ENCODE results near the gene CIBAR2.

The CIBAR2 gene

DNA sequence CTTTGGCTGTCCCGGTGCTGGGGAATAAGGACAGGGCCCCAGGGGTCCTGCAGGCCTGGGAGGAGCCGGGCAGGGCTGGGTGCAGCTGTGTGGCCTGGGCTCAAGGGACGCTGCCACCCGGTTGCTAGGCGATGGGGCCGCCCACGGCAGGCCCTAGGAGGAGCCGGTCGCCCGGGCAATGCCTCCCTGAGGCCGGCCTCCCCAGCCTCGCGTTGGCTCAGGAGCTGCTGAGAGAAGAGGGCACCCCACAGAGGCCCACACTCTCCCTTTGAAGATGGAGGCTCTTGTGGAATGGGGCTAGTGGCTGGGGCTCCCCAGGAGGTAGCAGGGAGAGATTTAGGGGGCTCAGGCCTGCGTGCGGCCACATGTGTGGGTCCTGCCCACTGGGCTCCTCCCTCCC lies at the start of gene CIBAR2:
CIBAR2 (minus strand) TSS at position 109 of the 400 bp plus-strand sequence. CDS start 120 bp downstream, outside the sequence.
- no peak for DNase-seq (ENCODE audit: low read depth)

DNA sequence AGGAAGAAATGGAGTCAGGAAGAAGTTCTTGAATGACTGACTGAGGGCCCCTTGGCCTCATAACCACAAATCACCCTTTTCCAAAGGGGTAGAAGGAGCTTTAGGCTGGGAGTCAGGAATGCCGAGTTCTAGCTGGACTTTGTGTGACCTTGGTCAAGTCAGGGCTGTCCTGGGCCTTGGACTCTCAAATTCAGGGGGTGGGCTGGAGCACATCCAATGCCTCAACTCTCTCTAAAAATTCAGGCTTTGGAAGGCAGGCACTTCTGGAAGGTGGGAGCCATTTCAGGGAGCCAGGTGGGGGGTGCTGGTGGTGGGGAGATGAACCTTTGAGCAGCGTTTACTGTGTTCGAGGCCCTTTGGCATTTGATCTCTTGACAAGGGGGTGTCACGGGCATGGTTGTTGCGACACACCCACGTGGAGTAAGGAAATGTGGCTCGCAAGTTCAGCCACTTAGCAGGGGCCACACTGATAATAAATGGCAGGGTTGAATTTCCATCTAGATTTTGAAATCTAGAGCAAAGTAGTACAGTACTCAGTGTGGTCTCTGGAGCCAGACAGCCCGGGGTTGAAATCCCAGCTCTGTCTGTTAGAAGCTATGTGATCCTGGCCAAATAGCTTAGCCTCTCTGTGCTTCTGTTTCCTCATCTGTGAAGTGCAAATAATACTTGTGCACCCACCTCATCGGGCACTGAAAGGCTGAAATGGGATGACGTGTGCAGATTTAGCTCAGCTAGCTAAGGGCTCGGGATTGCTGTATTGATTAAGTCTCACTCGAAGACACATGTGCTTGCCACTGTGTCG lies 47.1 kb upstream of the CIBAR2 start:
- DNase-seq (ENCODE audit: low read depth), result no peak

DNA sequence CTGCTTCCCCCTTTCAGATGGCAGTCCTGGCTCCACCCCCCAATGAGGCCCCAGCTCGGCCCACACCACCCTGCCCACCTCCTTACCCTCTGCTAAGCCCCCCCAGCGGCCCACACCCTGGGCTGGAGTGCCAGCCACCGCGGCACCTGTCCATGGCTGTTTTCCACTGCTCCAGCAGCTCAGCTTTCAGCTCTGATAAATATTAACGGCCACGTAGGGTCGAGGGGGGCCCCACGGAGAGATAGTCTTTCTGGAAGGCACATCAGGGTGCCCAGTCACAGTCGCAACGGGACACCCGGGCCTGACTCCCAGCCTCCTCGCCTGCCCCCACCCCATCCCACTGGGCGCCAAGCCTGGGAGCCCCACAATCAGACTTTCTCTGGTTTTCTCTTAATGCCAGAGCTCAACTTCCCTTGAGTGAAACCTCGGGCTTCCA lies 46.5 kb upstream of the CIBAR2 start:
- DNase-seq (ENCODE audit: low read depth), result no peak

DNA sequence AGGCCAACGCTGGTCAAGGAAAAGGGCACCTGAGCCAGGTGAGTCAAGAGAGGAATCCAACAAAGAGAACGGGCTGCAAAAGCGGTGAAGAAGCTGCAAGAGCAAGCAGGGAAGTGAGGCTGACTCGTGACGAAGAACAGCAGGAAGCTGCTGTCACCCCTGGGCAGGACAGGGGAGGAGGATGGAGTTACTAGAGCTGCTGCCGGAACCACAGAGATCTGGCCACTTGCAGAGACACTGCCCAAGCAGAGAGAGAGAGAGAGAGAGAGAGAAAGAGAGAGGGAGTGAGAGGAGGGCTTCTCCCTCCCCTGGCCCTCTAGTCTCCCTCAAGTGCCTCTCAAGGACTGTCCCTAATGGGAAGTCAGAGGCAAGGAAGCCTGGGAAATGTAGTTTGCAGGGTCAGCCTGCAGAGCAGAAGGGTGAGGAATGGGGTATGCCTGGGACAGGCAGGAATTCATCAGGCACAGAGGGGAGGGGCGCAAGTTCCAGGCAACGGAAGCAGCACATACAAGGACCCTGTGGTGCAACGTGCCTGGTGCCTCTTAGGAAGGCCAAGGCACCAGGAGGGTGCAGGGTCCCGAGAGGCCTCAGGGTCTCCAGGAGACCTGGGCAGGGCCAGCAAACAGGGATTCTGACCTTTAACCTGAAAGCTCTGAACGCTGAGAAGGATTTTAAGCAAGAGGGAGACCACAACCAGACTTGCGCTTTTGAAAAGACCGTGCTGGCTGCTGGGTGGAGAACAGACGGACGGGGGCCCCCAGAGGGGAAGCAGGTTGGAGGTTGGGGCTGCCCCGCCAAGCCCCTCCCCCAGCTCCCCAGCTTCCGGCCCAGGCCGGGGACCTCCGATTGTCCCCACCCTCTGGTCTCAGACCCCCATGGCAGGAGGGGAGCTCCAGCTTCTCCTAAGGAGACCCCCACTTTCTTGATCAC lies 45.8 kb upstream of the CIBAR2 start:
- peak; percentile 62 for DNase-seq (ENCODE audit: low read depth)

DNA sequence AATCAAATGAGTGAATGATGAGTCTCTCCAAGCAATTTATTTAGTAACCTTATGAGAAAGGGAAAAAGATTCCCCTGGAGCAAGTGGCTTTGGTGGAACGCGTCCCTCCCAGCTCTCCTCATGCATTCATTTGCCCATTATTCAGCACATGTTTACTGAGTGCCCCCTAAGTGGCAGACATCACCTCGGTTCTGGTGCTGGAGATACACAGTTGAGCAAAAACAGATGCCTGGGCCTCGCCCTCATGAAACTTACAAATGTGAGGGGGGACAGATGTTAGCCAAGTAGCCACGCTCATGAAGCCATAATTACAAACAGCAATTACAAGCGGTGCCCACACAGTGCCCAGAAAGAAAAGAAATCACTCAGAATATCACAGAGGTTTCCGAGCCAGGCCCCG lies 45.1 kb upstream of the CIBAR2 start:
- no peak for DNase-seq (ENCODE audit: low read depth)

DNA sequence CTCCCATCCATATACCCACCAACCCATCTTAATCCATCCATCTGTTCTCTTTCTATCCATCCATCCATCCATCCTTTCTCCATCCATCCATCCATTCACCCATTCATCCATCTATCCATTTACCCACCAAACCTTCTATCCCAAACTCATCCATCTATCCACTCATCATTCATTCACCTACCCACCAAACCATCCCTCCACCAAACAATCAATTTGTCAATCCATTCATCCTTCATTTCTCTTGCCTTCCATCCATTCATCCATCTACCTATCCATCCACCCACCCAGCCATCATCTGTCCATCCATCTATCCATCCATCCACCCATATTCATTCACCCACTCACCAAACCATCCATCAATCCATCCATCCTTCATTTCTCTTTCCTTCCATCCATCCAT lies 44.6 kb upstream of the CIBAR2 start:
- no peak for DNase-seq (ENCODE audit: low read depth)

DNA sequence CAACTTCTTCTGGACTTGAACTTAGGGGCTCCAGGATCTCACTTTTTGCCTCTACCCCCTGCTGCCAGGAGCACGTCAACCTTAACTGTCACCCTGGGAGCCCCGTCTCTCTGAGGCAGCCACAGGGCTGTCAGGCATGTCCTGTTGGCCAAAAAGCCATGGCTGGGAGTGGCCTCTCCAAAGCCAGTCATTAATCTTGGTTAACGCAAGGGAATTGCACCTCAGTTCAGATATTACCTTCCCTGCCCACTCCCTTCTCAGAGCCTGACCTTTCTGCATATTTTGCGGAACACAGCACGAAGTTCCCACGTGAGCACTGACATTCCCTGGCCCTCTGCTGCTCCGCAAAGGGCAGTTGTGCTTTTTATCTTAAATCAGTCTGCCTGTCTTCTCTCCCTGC lies 44.2 kb upstream of the CIBAR2 start:
- no peak for DNase-seq (ENCODE audit: low read depth)

DNA sequence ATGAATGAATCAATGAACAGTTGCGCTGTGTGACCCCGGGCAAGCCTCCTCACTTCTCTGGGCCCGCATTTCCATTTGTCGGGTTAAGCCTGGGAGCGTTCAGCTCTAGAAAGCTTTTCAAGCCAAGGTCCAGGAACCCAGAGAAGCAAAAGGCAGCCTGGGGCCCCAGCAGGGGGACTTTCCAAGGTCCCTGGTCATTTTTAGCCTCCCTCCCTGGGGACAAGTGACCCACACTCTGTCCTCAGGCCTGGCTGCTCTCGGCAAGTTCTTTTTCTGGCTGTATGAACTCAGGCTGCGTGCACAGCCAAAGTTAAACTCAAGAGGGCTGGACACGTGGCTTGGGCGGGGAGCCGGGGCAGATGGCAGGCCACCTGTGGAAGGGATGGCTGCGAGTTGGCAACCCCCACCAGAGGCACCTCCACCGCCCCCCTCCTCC lies 41.4 kb upstream of the CIBAR2 start:
- DNase-seq (ENCODE audit: low read depth), result no peak

DNA sequence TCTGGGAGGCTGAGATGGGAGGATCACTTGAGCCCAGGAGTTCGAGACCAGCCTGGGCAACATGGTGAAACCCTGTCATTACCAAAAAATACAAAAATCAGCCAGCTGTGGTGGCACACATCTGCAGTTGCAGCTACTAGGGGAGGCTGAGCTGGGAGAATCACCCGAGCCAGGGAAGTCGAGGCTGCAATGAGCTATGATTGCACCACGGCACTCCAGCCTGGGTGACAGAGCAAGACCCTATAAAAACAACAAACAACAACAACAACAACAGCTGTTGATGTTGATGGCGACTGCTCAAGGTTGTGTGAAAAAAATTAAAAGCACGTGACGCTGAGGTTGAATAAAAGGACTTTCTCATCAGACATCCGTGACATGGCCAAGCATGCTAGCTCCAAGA lies 40.8 kb upstream of the CIBAR2 start:
- no peak for DNase-seq (ENCODE audit: low read depth)

DNA sequence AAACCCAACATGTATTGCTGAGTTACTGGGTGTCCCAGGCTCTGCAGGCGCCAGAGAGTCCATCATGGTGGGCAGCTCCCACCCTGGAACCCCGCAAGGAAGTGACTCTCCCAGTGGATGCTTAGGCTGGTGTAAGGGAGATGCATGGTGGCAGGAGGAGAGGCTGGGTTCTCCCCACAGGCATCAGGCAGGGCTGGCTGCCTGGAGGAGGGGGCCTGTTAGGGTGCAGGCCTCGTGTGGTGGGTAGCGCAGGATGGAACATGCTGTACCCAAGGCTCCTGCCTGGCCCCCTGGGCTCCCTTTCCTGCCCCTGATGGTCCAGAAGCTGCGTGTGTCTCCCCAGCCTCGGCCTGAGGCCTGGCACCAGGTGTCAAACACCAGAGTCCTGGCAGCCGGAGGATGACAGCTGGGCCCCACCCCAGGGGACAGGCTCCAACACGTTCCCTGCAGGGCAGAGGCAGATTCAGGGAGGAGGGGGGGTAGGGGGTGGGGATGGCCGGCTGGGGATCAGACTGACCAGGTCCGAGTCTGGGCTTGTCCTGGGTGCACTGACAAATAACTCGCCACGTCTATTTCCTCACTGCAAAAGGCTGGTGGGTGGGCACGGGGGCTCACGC lies 40.2 kb upstream of the CIBAR2 start:
- no peak for DNase-seq (ENCODE audit: low read depth)

DNA sequence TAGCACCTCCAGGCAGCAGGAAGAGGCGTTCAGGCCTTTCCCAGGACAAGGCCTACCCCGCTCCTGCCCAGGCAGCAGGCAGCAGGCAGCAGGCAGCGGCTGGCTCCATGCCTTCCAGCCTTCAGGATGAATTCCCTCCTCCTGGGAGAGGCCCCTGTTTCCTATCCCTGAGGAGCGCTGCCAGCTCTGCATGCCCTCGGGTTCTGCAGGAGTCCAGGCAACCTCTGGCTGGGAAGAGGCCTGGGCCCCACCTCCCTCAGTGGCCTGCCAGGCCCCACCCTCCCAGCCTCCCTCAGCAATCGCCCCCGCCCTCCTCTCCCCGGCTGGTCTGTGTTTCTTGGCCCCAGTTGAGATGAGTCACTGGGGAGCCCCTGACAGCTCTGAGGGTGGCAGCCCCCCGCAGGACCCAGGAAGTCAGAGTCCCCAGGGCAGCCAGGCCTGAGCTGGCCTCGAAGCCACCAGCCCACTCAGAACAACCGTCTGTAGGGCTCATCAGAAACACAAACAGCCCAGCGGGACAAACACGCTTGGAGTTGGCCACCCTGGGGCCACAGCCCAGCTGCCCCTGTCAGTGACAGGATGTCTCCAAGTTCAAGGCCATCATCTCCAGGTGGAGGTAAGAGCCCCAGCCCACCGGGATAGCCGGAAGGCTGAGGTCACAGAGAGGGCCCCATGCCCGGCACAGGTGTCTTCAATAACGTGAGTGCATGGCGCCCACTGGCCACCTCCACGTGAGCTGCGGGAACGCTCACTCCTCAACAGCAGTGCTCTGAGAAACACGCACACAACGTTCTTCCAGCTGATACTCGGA lies 39.5 kb upstream of the CIBAR2 start:
- peak; percentile 96 for DNase-seq (ENCODE audit: low read depth)

DNA sequence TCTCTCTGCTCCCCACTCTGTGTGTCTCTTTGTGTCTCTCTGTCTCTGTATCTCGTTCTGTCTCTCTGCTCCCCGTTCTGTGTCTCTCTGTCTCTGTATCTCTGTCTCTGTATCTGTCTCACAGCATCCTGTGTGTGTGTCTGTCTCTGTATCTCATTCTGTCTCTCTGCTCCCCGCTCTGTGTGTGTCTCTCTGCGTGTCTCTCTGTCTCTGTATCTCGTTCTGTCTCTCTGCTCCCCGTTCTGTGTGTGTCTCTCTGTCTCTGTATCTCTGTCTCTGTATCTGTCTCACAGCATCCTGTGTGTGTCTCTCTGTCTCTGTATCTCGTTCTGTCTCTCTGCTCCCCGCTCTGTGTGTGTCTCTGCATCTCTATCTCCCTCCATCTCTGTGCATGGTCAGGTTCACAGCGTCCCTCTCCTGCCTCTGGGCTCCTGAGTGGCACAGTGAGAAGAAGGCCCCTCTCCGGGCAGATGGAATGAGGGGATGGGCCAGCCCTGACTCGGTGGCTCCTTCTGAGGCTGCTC lies 38.9 kb upstream of the CIBAR2 start:
- no peak for DNase-seq (ENCODE audit: low read depth)

DNA sequence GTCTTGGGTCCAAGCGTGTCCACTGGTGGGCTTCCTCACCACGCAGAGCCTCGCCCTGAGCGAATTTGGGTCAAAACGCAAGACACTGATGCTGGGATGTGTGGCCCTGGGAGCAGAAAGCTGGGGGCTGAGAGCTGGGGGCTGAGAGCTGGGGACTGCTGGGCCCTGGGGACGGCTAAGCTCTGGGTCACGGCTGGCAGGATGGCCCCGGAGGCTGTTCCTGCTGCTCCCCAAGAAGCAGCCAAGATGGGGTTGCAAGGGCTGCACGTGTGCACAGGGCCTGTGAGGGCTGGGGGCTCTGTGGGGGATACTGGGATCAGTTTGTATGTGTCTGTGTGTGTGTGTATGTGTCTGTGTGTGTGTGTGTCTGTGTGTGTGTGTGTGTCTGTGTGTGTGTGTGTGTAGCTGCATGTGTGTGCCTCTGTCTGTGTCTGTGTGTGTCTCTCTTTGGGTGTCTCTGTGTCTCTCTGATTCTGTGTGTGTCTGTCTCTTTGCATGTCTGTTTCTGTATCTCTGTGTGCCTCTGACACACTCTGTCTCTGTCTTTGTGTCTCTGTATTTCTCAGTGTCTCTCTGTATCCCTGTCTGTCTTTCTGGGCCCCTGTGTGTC lies 38.2 kb upstream of the CIBAR2 start:
- no peak for DNase-seq (ENCODE audit: low read depth)

DNA sequence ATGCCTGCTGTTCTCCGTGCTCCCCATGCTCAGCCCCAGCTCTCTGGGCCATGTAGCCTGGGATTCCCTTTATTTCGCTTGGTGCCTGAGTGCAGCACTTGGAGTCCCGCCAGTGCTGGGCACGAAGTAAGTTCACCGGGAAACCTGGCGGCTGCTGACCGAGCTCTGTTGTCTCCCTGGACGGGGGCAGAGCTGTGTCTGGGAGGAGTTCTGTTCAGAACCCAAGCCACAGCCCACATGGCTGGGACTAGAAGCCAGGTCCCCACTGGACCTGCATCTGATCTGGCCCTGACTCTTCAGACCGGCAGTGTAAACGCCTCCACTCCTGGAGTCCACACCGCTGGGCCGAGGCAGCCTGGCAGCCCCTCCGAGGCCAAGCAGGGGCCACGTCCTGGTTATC lies 37.5 kb upstream of the CIBAR2 start:
- no peak for DNase-seq (ENCODE audit: low read depth)

DNA sequence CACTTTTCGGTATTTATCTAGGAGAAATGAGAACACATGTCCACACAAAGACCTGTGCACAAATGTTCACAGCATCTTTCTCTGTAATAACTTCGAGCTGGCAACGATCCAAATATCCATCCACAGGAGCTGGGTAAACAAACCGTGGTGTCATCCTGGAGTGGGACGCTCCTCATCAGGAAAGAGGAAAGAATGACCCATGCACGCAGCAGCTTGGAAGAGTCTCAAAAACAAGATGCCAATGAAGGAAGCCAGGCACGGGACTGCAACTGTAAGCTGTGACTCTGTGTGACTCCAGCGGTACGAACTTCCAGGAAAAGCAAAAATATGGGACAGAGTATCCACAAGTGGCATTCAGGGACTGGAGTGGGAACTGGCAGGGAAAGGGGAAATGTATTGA lies 36.7 kb upstream of the CIBAR2 start:
- DNase-seq (ENCODE audit: low read depth), result peak; percentile 65

DNA sequence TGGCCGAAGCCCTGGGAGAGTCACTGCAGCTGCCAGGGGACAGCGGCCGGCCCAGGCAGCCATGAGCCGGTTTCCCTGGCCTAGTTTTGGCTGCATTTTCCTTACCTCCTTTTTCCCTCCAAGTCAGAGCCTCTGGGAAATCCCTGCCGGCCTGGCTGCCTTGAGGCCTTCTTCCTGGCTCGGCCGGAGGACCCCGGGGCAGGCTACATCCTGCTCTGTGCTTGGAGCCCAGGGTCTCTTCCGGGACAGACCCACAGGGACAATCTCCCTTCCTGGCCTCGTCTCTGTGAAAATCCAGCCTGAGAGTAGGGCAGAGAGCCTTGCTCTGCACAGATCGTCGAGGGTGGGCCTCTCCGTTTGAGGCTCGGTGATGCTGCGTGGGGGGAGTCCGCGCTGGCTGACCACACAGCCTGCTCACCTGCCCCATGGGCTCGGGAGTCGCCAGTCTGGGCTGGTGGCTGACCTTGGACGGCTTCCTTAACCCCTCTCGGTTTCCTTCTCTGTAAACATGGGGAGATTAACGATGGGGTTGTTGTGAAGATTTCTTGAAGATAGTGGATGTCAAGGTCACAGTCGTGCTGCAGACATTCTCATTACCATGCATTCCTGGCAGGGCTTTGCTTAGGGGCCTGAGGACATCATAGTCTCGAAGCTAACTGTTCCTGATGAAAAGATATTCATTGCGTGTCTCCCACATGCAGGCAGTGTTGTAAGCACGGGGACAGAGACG lies 34.8 kb upstream of the CIBAR2 start:
- DNase-seq (ENCODE audit: low read depth), result peak; percentile 78

DNA sequence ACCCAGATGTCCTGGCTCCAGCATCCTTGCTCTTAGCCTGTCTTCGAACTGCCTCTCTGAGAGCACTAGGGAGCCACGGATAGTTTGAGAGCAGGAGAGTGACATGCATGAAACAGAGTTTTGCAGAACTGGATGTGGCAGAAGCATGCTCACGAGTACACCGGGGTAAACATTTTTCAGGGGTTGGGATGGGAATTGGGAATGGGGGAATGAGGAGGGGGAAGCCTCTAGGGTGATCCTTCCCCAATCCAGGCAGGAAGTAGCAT lies 34.2 kb upstream of the CIBAR2 start:
- DNase-seq (ENCODE audit: low read depth), result no peak

DNA sequence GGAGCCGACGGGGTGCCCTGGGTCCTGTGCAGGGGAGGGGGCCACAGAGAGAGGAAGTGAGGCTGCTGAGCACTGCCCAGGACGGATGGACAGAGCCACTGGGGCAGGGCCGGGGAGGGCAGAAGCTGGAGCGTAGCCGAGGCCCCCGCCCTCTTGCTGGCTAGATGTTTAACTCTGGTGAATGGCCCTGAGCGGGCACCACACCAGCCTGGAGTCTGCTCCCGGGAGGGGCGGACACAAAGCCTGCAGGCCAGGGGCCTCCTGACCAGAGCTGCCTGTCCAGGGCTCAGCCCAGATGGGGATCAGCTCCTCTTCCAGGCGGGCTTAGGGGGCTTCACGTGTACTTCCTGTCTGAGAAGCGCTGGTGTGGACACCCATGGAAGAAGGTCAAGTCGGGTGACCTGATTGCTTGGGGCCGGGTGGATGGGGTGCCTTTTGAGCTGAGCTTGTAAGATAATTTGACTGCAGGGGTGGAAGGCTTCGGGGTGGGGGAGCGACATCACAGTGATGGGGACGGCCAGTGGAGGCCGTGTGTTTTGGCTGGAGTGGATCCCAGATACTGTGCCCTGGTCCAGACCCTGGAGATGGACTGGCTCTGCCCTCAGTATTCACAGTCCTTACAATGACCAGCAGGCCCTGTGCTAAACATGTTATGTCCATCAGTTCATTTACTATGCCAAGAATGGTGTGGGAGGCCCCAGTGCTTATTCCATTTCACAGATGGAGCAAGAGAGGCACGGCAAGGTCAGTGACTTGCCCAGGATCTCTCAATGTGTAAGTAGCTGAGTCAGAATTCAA lies 33.7 kb upstream of the CIBAR2 start:
- DNase-seq (ENCODE audit: low read depth), result no peak

DNA sequence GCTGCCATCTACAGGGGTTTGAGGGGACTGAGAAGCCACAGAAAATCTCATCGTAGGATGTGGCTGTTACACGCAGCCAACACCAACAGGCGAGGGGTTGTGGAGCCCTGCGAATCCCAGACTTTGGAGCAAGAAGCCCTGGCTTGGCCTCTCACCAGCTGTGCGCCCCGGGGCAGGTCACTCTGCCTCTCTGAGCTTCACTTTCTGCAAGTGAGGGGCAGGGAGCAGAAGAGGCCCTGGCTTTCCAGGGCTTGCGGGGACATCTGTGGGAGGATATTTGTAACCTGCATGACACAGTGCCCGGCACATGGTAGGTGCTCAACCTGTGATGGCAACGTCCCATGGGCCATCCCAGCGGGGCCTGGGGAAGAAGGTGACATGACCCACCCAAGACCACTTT lies 32.9 kb upstream of the CIBAR2 start:
- no peak for DNase-seq (ENCODE audit: low read depth)
